ENCODE results near the gene CASK. TPM values are rescaled to one million over a fixed set of nuclear protein-coding genes. Genes with fewer than 3 reads are reported as not detected.

Gene CASK
- total and polyA plus RNA-seq, 10 donors, result 4.7 to 63.7 (median 42.8) TPM

DNA sequence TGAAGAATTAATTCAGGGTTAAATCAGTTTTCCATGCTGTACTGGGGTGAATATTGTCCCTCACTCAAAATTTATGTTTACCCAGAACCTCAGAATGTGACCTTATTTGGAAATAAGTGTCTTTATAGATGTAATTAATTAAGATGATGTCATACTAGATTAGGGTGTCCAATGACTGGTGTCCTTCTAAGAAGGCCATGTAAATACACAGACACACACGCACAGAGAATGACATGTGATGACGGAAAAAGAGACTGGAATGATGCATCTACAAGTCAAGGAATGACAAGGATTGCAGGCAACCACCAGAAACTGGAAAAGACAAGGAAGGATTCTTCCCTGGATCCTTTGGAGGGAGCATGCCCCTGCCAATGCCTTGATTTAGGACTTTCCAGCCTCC, 319.2 kb downstream of the CASK start:
- H3K4me1 ChIP-seq, result peaks cover 0 to 9% (median 0%) of the 10 kb centered on the region in 6 donors
- peaks cover 0 to 3% (median 0%) of the 10 kb centered on the region in 6 donors for H3K36me3 ChIP-seq
- H3K27me3 ChIP-seq (replicated peaks in 1 of 7), result no peaks in the 10 kb centered on the region
- peak overlapping the region in 5 of 8 donors; percentile 10 to 55 (median 28) for H3K27ac ChIP-seq
- no peak overlapping the region for H3K4me3 ChIP-seq
- no peaks in the 10 kb centered on the region for H3K9me3 ChIP-seq
- DNase-seq, result no peak
- TF ChIP-seq, protein P1, sequence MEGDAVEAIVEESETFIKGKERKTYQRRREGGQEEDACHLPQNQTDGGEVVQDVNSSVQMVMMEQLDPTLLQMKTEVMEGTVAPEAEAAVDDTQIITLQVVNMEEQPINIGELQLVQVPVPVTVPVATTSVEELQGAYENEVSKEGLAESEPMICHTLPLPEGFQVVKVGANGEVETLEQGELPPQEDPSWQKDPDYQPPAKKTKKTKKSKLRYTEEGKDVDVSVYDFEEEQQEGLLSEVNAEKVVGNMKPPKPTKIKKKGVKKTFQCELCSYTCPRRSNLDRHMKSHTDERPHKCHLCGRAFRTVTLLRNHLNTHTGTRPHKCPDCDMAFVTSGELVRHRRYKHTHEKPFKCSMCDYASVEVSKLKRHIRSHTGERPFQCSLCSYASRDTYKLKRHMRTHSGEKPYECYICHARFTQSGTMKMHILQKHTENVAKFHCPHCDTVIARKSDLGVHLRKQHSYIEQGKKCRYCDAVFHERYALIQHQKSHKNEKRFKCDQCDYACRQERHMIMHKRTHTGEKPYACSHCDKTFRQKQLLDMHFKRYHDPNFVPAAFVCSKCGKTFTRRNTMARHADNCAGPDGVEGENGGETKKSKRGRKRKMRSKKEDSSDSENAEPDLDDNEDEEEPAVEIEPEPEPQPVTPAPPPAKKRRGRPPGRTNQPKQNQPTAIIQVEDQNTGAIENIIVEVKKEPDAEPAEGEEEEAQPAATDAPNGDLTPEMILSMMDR (IDR thresholded peaks at IDR 0.05 in 8 of 11, conservative IDR thresholded peaks at IDR 0.05 in 3 of 11), result no peak
- WGBS, 5 donors, result 89 to 100% (median 96%) methylated on average over 2 of the region's 2 CpGs
- intact Hi-C loops (cut with DNase I; ENCODE audit: low total_unique reads), result no loop called here

DNA sequence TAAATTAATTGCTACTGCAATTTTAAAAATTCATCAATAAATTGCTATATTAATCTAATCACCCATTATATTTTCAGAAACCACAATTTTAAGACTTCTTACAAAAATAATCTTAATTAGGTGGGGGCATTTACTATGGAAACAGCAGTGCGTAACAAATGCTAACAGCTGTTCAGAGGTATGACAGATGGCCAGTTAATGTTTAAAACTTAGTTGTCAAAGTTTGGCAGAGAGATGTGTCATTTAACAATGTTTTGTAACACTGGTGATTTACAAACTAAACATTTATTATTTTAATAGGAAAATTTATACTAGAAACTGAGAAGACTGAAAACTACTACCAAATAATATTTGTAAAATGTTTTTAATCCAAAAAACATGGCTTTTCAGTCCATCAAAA, 319.8 kb downstream of the CASK start:
- TF ChIP-seq POLR2AphosphoS5 (IDR thresholded peaks at IDR 0.05), result no peak
- TF ChIP-seq POLR2A (IDR thresholded peaks at IDR 0.05), result no peak
- TF ChIP-seq, protein P1 (IDR thresholded peaks at IDR 0.05 in 8 of 11, conservative IDR thresholded peaks at IDR 0.05 in 3 of 11), result no peak
- 73 to 95% (median 80%) methylated on average over 1 of the region's 1 CpG for WGBS, 5 donors
- no peaks in the 10 kb centered on the region for H3K36me3 ChIP-seq
- H3K27ac ChIP-seq, result no peak overlapping the region
- H3K9me3 ChIP-seq, result no peaks in the 10 kb centered on the region
- DNase-seq, result no peak
- H3K4me1 ChIP-seq, result peaks cover 0 to 9% (median 0%) of the 10 kb centered on the region in 6 donors
- intact Hi-C loops (cut with DNase I; ENCODE audit: low total_unique reads), result no loop called here
- H3K27me3 ChIP-seq (replicated peaks in 1 of 7), result no peaks in the 10 kb centered on the region
- H3K4me3 ChIP-seq, result no peak overlapping the region

DNA sequence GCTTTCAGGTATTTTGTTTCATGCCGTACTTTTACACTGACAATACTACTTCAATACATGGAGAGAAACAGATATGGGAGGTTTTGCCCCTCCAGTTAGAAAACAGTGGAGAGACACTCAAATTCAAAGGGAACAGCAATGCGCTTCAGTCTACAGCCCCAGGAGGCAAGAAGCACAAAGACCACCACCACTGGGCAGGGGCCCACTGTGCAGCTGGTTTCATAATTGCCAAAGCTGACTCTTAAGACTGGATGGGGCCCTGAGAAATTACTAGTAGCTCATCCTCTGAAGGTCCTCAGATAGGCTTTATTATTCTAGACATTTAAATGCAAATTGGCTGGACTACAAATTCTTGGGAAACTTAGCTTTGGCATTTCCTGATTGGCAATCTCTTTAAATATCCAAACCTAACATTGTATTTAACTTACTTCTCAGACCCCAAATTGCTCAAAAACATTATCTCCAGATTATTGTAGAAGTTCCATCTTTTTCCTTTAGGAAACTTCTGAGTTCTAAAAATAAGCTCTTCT, 320.5 kb downstream of the CASK start:
- H3K9me3 ChIP-seq, result no peaks in the 10 kb centered on the region
- H3K36me3 ChIP-seq, result no peaks in the 10 kb centered on the region
- intact Hi-C loops (cut with DNase I; ENCODE audit: low total_unique reads), result no loop called here
- no peak for TF ChIP-seq POLR2AphosphoS5 (IDR thresholded peaks at IDR 0.05)
- peaks cover 0 to 9% (median 0%) of the 10 kb centered on the region in 6 donors for H3K4me1 ChIP-seq
- no peaks in the 10 kb centered on the region for H3K27me3 ChIP-seq (replicated peaks in 1 of 7)
- H3K27ac ChIP-seq, result no peak overlapping the region
- H3K4me3 ChIP-seq, result no peak overlapping the region
- WGBS, 5 donors, result 88 to 100% (median 97%) methylated on average over 2 of the region's 2 CpGs
- DNase-seq, result no peak

DNA sequence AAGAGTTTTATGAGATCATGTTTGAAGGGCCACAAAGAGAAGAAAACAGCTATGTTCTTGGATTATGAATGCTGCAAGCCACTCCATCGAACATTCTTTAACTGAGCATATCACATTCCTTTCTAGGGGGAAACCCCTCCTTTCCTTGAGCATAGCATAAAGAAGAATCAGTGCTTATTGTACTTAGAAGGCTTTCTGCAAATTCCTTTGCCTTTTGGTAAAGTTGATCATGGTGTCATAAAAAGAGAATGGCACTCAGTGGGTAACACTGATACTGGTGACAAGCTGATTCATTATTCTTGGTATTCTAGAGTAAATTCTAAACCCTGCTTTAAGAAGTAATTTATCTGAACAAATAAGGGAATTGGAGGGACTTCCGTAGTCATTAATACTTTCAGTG, 323.1 kb downstream of the CASK start:
- intact Hi-C loops (cut with DNase I; ENCODE audit: low total_unique reads), result no loop called here
- DNase-seq, result no peak
- TF ChIP-seq, protein P1 (IDR thresholded peaks at IDR 0.05 in 8 of 11, conservative IDR thresholded peaks at IDR 0.05 in 3 of 11), result no peak
- TF ChIP-seq POLR2A (IDR thresholded peaks at IDR 0.05) (no peak), POLR2AphosphoS5 (IDR thresholded peaks at IDR 0.05) (no peak)
- Histone ChIP-seq H3K27me3 (replicated peaks in 1 of 7) (no peaks in the 10 kb centered on the region), H3K9me3 (no peaks in the 10 kb centered on the region), H3K4me1 (peaks cover 0 to 12% (median 2%) of the 10 kb centered on the region in 6 donors), H3K27ac (no peak overlapping the region), H3K36me3 (no peaks in the 10 kb centered on the region), H3K4me3 (no peak overlapping the region)
- WGBS, 5 donors, result 78 to 94% (median 88%) methylated on average over 2 of the region's 2 CpGs

DNA sequence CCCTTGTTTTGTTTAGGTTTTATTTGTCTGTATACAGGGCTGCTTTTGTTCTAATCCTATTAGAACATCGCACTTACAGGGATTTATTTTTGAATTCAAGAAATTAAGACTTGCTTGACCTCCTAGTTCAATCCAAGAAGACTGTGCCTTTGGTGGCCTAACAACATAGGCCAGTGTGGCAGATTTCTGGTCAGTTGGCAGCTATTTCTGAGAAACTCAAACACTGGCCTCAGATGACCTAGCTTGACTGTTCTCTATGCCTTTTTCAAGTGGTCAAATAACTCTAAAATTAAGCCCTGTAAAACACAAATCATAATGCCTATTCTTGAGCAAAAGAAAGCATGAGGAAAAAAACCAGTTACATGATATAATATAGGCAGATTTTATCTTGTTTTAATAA, 323.8 kb downstream of the CASK start:
- no peak overlapping the region for H3K27ac ChIP-seq
- intact Hi-C loops (cut with DNase I; ENCODE audit: low total_unique reads), result no loop called here
- H3K27me3 ChIP-seq (replicated peaks in 1 of 7), result no peaks in the 10 kb centered on the region
- no peak for DNase-seq
- H3K4me1 ChIP-seq, result peaks cover 0 to 12% (median under 1%) of the 10 kb centered on the region in 6 donors
- WGBS, 5 donors, result 71 to 95% (median 85%) methylated on average over 1 of the region's 1 CpG
- no peaks in the 10 kb centered on the region for H3K36me3 ChIP-seq
- H3K4me3 ChIP-seq, result no peak overlapping the region
- H3K9me3 ChIP-seq, result no peaks in the 10 kb centered on the region
- no peak for TF ChIP-seq POLR2AphosphoS5 (IDR thresholded peaks at IDR 0.05)
- TF ChIP-seq POLR2A (IDR thresholded peaks at IDR 0.05), result no peak
- TF ChIP-seq, protein P1 (IDR thresholded peaks at IDR 0.05 in 8 of 11, conservative IDR thresholded peaks at IDR 0.05 in 3 of 11), result no peak
